Measurements from ENCODE around the gene KCTD13. TPM values are rescaled to one million over a fixed set of nuclear protein-coding genes. Genes with fewer than 3 reads are reported as not detected.

Gene KCTD13
- total RNA-seq, 6 donors from 2014 or later, result 15.5 to 71.2 (median 24.4) TPM

- WGBS, 2 donors, result 32 to 36% methylated on average over 15 to 16 of the region's 16 CpGs
- no peak for ATAC-seq (ENCODE audit: low FRiP score in 2 of 2)
- H3K27ac ChIP-seq, result peak overlapping the region; percentile 83 to 93 (median 90)
Observed at GRCh38 chr16:29863669-29863984, 62.4 kb downstream of the KCTD13 start.

GRCh38 chr16:29862884-29863668 is 63.0 kb downstream of the KCTD13 start, which contains the start of gene CDIPT:
Gene CDIPT, minus strand, starts transcription at chr16:29863226. Its CDS starts 369 bp downstream, at chr16:29862857.
- Histone ChIP-seq H3K4me1 (peaks cover 20 to 25% (median 20%) of the 10 kb centered on the region in 4 donors), H3K4me3 (peak within 1 kb of the TSS; percentile 94 to 100 (median 98)), H3K9me3 (no peaks in the 10 kb centered on the region), H3K36me3 (peaks cover 11 to 31% (median 24%) of the 10 kb centered on the region in 4 donors), H3K27ac (peak within 1 kb of the TSS; percentile 83 to 93 (median 90)), H3K27me3 (no peaks in the 10 kb centered on the region)
- TF ChIP-seq CTCF (IDR thresholded peaks at IDR 0.05) (peak; percentile 54 to 81 (median 70)), POLR2A (IDR thresholded peaks at IDR 0.05) (peak in 3 of 4 donors; percentile 33 to 61 (median 42)), EP300 (IDR thresholded peaks at IDR 0.05) (peak in 1 of 4 donors; percentile 32), POLR2AphosphoS5 (IDR thresholded peaks at IDR 0.05) (peak; percentile 68 to 76)
- ATAC-seq (ENCODE audit: low FRiP score in 2 of 2), result peak; percentile 98
- DNase-seq, result peak; percentile 92 to 97
- WGBS, 2 donors, result 0 to 1% methylated on average over 22 to 33 of the region's 57 CpGs

More at GRCh38 chr16:29863669-29863984, 62.4 kb downstream of the KCTD13 start:
- TF ChIP-seq POLR2AphosphoS5 (IDR thresholded peaks at IDR 0.05), result no peak
- no peak for TF ChIP-seq EP300 (IDR thresholded peaks at IDR 0.05)
- TF ChIP-seq POLR2A (IDR thresholded peaks at IDR 0.05), result no peak
- no peak for TF ChIP-seq CTCF (IDR thresholded peaks at IDR 0.05)
- Histone ChIP-seq H3K36me3 (peaks cover 11 to 26% (median 21%) of the 10 kb centered on the region in 4 donors), H3K9me3 (no peaks in the 10 kb centered on the region), H3K4me3 (peak overlapping the region in 3 of 4 donors; percentile 94 to 100 (median 97)), H3K4me1 (peaks cover 20 to 25% (median 20%) of the 10 kb centered on the region in 4 donors), H3K27me3 (no peaks in the 10 kb centered on the region)
- no peak for DNase-seq

- peak overlapping the region; percentile 94 to 100 (median 98) for H3K4me3 ChIP-seq
- peaks cover 11 to 31% (median 24%) of the 10 kb centered on the region in 4 donors for H3K36me3 ChIP-seq
- WGBS, 2 donors, result 2 to 5% methylated on average over 15 to 23 of the region's 27 CpGs
- no peak for TF ChIP-seq POLR2AphosphoS5 (IDR thresholded peaks at IDR 0.05)
- no peak for TF ChIP-seq POLR2A (IDR thresholded peaks at IDR 0.05)
- TF ChIP-seq EP300 (IDR thresholded peaks at IDR 0.05), result no peak
- no peak for TF ChIP-seq CTCF (IDR thresholded peaks at IDR 0.05)
- peaks cover 20 to 25% (median 20%) of the 10 kb centered on the region in 4 donors for H3K4me1 ChIP-seq
- H3K9me3 ChIP-seq, result no peaks in the 10 kb centered on the region
- no peaks in the 10 kb centered on the region for H3K27me3 ChIP-seq
- ATAC-seq (ENCODE audit: low FRiP score in 2 of 2), result no peak
- peak overlapping the region; percentile 83 to 93 (median 90) for H3K27ac ChIP-seq
- no peak for DNase-seq
Observed at GRCh38 chr16:29862383-29862883, 63.6 kb downstream of the KCTD13 start.

DNA sequence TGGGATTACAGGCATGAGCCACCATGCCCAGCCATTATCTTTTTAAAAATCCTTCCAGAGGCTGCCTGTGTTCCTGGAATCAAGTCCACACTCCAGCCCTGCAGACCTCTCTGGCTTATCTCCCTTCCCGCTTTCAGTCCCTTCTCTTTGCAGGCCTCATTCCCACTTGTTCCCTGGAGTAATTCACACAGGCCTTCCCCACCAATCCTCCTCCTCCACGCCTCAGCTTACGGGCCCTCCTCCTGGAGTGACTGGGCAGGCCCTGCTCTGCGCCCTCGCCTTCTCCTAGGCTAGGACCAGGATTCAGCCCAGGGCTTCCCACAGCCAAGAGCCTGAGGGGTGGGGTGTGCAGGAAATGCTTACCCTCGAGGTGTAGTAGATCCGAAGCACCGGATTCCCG is 65.8 kb downstream of the KCTD13 start:
- Histone ChIP-seq H3K27me3 (no peaks in the 10 kb centered on the region), H3K36me3 (peaks cover 11 to 31% (median 24%) of the 10 kb centered on the region in 4 donors), H3K4me3 (no peak overlapping the region), H3K9me3 (no peaks in the 10 kb centered on the region), H3K4me1 (peaks cover 20 to 25% (median 20%) of the 10 kb centered on the region in 4 donors), H3K27ac (no peak overlapping the region)
- WGBS, 2 donors, result 88 to 91% methylated on average over 9 of the region's 9 CpGs
- DNase-seq (no peak), ATAC-seq (ENCODE audit: low FRiP score in 2 of 2) (no peak)
- TF ChIP-seq POLR2A (IDR thresholded peaks at IDR 0.05) (no peak), EP300 (IDR thresholded peaks at IDR 0.05) (no peak), CTCF (IDR thresholded peaks at IDR 0.05) (no peak), POLR2AphosphoS5 (IDR thresholded peaks at IDR 0.05) (no peak)
